Femur (tissue), 1 donor: ENCODE measurements around the gene LILRB5.
"Not testable (repeated sequence)": the region's sequence is repeated elsewhere in the genome, so short reads cannot be mapped to it uniquely, and the experiment has no call there.

ENCODE experiments used
- DNase-seq: peaks from one replicate; pipeline ENCODE4 v3.0.0-alpha.2; 2017

Gene LILRB5

DNA sequence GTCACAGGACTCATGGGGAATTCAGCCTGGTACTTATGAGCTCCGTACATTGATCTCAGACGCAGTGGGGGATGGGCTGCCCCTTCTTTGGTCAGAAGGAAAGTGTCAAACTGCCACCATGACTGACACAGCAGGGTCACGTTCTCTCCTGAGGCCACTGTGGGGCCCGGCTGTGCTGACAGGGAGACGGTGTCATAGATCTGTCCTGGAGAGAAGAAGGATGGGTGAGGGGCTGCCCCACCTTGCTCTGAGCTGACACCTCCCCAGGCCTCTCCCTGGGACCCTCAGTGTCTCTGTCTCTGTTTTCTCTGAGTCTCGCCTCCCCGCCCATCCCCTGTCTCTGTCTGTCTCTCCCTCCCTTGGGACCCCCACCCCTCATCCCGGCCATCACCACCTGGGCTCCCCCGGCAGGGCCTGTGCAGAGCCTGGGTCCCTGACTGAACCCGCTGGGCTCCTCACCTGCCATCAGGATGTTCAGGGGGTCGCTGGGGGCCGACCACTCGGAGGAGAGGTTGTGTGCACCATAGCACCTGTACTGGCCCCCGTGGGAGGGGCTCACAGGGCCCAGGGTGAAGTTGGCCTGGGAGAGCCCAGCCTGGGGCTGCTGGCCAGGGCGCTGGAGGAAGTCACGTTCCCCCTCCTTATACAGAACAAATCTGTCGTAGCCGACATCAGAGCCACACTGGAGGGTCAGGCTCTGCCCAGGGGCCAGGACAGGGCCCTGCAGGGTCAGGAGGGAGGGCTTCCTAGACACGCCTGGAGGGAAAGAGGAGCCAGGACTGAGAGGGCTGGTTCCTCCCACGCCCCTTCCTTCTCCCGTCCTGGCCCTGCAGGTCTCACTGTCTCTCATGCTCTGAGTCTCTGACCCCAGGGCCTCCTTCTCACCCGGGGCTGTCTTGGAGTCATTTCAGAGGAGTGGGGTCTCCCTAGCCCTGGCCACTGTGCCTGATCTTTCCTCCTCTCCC, 16.4 kb downstream of the LILRB5 start:
- DNase-seq, result not testable (repeated sequence)

DNA sequence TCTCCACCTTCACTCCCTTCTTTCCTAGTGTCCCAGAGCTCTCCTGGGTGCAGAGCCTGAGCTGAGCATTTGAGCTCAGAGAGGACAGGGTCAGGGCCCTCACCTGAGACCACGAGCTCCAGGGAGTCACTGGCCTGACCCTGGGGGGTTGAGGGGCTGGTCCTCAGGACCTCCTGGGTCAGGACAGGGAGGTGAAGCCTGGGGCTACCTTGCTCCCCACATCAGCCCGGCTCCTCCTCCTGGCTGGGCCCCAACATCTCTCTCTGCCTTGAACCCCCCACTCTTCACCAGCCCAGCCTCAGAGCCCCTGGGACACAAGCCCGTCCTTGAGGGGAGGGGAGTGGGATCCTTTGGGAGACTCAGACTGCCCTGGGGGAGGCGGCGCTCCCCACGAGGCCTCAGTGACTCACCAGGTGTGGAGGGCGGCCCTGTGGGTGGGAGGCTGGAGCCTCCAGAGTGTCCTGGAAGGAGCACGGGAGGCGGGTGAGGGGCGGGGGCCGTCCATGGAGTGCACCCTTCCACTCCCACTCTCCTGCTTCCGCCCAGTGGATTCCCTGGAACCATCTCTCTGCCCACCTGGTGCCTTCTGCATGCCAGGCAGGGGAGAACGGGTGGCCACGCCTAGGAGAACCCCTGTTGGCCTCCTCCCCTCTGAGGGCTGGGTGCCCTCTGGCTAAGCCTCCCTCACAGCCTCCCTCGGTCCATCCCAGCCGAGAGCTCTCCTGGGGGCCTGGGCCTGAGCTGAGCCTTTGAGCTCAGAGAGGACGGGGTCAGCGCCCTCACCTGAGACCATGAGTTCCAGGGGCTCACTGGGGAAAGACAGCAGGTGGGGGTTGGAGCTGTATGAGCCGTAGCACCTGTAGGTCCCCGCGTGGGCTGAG, 17.3 kb downstream of the LILRB5 start:
- not testable (repeated sequence) for DNase-seq

DNA sequence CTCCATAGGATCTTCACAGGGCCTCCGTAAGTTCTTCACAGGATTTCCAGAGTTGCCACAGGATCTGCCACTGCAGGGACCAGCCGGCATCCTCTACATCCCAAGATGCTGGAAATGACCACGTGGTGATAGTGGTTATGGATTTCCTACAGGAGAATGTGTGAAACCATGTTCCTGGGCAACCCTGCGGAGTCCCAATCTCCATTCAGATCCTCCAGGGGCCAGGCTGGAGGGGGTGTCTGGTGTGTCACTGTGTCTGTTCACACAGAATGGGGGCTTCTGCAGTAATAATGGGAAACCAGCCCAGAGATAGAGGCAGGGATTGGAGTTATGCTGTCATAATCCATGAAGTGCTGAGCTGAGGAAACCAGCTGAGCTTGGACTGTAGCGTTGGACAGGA, 23.1 kb downstream of the LILRB5 start:
- DNase-seq, result no peak

DNA sequence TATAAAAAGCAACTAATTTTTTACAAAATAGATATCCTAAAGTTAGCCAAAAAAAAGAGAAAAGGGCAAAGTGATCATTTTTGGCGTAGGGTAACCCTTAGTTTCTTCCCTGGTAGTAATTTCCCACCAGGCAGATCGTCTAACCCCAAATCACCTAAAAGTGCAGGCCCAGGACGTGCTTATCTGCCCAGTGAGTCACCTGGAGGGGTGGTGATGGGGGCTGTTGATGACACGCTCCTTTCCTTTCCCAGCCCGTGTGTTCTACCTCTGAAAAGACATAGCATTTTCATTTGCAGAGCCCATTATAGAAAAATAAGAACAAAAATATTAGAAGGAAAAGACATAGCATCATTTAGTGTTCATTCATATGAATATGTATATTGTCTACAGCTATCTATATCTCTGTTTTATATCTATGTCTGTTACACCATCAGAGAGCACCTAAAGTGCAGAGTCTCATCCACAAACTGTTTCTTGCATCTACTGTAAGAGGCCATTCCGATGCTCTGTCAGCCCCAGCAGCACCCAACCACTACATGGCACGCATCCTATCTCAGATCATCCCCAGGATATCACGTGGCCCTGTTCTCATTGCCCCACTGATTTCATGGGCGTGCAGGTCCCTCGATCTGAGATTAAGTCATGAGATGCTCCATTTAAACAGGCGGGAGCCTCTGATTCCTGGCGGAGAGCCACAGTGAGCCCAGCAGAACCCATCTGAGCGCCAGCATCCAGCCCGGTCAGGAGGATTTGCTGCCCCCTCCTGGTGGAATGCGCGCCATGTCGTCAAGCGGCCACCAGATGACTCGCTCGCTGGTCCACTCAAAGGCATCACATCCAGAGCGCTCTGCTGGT, 25.8 kb downstream of the LILRB5 start:
- DNase-seq, result peak; percentile 87

DNA sequence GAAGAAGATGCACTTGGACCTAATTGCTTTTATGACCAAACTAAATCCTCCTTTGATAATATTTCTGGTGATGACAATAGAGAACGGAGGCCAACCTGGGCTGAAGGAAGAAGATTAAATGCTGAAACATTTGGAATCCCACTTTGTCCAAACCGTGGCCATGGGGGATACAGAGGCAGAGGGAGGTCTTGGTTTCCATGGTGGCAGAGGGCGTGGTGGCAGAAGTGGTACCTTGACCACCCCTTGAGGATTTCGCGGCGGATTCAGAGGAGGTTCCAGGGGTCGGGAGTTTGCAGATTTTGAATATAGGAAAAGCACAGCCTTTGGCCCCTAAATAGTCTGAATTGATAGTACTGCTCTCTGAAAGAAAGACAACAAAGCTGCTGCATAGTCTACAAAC, 27.0 kb downstream of the LILRB5 start:
- DNase-seq, result no peak

DNA sequence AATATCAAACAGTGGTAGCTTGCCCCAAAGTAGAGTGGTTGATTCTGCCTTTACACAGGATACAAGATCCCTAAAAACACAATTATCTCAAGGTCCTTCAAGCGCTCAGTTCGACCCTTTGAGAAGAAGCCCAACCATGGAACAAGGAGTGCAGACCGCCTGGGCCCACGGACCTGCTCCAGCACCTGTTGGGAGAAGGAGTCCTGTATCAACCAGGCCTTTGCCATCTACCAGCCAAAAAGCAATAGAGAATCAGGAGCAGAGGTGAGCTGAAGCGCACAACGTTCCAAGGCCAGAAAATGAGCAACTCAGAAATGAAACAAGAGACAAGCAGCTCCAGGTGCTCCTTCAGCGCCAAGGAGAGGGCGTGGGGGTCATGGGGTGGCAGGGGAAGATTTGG, 27.9 kb downstream of the LILRB5 start:
- no peak for DNase-seq

DNA sequence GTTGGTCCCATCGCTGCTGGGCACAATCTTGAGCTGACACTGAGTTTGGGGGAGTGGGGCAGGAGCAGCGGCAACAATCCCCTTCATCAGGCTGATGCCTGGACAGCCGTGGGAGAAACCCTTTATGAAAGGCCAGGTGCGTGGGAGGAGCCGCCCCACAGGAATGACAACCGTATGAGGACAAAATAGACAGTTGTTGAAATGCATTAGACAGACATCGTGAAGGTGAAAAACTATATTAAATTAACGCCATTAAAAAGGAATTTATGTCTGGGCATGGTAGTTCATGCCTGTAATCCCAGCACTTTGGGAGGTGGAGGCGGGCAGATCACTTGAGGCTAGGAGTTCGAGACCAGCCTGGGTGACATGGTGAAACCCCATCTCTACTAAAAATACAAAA, 32.5 kb downstream of the LILRB5 start:
- DNase-seq, result not testable (repeated sequence)

DNA sequence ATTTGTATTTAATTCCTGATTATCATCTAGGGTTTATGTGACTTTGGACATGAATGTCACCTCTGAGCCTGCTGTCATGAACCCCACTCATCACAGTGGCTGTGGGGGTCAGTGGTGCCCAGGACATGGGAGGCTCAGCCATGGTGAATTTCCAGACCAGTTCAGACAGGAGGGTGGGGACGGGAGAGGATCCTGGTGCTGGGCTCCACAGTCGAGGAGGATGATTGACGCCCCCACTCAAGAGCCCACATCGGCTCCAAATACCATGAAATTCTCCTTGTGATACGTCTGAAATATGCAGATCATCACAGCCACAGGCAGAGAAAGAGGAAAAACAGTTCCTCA, 33.2 kb downstream of the LILRB5 start:
- not testable (repeated sequence) for DNase-seq

DNA sequence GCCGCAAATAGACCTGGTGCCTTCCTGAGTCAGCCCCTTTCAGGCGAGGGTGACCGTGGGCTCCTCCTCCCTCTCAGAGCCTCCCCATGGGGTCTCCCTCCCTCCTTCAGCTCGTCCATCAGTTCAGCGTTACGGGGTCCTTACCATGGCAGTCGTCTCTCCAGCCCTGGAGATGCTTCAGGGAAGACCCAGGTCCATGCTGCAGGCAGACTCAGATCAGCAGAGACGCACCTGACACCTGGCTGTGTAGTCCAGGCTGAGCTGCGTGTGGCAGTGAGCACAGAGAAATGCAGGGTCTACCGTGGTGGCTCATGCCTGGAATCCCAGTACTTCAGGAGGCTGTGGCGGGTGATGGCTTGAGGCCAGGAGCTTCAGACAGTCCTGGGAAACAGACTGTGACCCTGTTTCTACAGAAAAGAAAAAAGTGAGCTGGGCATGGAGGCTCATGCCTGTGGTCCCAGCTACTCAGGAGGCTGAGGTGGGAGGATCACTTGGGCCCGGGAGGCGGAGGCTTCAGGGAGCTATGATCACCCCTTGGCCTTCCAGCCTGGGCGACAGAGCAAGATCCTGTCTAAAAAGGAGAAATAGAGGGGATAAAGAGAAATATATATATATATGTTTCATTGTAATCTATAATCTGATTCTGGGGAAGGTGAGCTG, 33.7 kb downstream of the LILRB5 start:
- DNase-seq, result not testable (repeated sequence)

DNA sequence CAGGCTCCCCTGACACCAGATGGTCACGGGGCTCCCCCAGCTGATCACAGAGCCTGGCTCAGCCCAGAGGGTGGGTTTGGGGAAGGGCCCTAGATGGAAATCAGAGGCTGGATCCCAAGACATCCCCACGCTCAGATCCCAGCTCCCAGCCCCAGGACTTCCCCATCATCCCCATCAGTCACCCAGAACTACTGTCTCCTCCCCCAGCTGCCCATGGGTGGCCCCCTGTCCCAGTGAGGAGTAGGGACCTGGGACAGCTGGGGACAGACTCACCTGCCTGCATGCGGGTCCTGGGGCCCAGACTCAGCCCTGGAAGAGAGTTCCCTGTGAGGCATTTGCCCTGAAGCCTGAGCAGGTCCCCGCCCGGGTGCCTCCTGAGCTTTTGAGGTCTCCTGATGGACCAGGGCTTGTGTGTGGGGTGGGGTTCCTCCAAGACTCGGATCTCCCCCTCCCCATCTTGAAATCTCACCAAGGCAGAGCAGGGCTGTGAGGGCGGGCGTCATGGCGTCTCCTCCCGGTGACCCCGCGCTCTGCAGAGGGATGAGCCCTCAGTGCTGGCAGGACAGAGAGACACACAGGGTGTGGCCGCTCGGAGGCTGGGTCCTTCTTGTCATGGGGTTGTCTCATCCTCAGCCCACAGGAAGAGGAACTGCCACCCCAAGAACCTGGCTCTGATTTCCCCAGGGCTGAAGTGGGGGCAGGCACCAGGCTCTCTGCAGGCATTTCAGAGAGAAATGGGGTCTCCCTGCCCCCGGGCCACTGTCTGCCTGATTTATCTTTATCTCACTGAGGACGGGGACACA, 34.4 kb downstream of the LILRB5 start, which contains the start of gene LILRB3:
Gene LILRB3, minus strand, starts transcription at position 534 of the 803 bp plus-strand sequence. Its CDS starts 31 bp downstream, at position 503.
- DNase-seq, result peak; percentile 23

DNA sequence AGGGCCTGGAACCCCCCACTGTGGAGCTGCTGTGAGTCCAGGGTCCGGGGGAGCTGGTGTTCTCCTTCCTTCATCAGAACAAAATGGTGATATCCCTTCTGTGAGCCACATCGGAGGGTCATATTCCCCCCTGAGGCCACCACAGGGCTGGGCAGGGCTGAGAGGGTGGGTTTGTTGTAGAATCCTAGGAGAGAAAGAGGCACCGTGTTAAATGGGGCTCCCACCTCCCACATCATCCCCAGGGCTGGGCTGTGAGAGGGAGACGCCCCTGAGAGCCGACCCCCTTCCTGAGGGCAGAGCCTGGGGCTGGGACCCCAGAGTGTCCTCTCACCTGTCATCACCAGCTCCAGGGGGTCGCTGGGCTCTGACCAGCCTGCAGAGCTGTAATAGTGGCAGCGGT, 35.1 kb downstream of the LILRB5 start:
- DNase-seq, result not testable (repeated sequence)

DNA sequence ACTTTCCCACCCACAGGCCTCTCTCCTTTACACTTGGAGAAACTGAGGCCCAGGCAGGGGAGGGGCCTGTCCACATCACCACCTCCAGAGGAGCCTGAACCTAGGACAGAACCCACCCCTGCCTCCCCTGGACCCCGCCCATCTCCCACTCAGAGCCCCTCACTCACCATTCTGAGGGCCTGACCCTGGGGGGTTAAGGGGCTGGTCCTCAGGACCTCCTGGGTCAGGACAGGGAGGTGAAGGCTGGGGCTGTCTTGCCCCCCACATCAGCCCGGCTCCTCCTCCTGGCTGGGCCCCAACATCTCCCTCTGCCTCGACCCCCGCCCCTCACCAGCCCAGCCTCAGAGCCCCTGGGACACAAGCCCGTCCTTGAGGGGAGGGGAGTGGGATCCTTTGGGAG, 37.4 kb downstream of the LILRB5 start:
- not testable (repeated sequence) for DNase-seq

DNA sequence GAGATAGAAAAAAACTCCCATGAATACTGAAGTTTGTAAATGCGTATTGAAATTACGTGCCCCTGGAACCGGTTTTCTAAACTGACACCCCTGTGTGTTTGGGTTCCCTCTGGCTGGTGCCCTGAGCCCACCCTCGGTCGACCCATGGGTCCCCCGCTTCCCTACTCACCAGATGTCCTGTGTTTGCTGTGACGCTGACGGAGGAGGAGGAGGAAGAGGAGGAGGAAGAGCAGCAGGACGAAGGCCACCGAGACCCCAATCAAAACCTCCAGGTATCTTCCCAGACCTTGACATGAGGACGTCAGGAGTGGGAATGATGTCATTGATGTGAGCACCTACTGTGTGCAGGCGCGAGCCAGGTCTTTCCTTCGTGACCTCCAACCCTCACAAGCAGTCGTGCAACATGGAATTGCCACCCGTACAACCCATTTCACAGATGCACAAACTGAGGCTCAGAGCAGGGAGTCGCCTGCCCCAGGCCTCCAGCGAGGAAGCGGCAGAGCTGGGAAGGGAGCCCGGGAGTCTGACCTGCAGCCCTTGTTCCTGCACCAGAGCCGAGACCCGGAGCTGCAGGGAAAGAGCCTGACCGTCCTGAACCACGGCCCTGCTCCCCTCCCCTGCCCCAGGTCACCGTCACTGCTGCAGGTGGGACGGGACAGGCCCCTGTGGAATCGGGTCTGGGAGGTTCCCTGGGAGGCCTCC, 38.0 kb downstream of the LILRB5 start:
- no peak for DNase-seq

DNA sequence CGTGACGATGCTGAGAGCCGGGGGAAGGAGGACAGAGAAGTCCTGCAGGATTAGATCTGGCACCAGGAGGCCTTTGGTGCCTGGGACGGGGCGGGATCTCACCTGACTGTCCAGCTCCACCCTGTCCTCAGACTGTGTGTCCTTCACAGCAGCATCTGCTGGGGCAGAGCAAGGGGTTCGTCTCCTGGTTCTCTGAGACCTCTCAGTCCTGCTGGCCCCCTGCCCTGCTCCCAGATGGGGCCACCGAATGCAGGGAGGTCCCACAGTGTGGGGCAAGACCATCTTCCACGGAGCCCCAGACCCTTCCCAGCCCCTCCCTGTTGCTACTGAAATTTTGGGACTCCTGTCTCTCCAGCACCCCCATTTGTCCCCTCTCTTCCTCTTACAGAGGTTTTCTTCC, 38.8 kb downstream of the LILRB5 start:
- DNase-seq, result no peak

DNA sequence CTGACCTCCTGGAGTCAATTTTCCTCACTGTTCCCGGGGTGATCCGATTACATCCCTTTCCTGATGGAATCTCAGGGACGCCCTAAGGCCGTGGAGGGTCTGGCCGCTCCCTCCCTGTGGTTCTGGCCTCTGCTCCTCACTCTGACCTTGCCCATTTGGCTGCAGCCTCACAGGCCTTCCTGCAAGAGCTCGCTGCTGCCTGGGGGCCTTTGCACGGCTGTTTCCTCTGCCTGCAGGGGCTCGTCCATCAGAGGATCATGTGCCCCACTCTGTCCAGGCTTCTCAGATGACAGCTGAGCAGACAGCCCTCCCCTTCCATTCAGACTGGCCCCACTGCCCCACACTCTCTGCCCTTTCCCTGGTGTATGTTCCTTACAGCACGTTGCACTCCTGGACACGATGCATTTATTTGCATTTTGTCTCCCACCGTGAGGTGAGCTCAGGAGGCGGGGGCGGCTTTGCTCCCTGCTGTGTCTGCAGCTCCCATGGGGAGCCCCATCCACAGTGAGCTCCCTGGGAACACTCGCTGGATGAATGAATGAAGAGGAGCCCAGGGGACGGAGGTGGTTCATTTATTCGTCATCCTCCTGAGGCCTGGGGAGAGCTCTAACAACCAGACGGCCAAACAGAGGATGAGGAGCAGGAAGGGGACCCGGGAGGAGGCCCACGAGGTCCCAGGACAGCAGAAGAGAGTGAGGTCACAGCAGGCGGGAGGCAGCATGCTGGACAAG, 39.4 kb downstream of the LILRB5 start:
- DNase-seq, result not testable (repeated sequence)

DNA sequence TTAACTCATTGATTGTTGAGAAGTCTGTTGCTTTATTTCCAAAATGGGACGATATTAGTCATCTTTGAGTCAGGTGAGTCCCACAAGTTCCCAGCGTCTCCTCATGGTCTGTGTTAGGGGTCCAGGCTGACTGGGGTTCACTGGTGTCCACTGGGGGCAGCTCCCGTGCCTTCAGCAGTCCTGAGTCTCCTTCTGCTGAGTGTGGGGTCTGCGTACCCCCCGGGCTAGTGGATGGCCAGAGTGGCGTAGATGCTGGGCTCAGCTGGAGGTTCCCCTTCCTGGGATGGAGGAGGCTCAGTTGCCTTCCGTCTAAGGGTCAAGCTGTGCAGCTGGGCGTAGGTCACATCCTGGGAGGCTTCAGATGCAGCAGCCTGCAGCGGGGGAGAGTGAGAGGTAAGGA, 40.2 kb downstream of the LILRB5 start:
- no peak for DNase-seq

DNA sequence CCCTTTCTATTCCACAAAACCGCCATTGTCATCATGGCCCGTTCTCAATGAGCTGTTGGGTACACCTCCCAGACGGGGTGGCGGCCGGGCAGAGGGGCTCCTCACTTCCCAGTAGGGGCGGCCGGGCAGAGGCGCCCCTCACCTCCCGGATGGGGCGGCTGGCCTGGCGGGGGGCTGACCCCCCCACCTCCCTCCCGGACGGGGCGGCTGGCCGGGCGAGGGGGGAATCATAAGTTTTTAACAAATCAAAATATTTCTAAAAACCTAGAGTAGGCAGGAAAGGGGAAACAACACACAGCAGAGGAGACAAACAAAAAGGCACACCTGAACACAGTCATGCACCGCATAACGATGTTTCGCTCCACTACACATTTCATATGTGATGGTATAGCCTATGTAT, 42.3 kb downstream of the LILRB5 start:
- not testable (repeated sequence) for DNase-seq

DNA sequence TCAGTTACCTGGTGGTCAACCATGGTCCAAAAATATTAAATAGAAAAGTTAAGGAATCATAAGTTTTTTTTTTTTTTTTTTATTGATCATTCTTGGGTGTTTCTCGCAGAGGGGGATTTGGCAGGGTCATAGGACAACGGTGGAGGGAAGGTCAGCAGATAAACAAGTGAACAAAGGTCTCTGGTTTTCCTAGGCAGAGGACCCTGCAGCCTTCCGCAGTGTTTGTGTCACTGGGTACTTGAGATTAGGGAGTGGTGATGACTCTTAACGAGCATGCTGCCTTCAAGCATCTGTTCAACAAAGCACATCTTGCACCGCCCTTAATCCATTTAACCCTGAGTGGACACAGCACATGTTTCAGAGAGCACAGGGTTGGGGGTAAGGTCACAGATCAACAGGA, 42.9 kb downstream of the LILRB5 start:
- DNase-seq, result not testable (repeated sequence)

DNA sequence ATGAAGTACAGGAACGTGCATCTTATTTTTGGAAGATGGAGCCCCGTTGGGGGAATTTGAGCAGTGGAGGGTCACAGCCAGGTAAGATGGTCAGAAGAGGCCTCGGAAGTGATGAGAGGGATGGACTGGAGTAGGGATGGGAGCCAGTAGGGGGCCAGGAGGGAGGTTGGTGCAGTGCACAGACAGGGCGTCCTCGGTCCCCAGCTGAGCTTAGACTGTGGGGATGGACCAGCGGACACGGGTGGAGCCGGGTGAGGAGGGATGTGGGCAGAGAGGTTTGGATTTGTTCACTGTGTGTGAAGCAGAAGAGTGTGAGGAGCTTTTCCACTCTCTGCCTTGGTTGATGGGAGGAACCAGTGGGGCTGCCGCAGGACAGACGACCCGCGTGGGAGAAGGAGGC, 45.8 kb downstream of the LILRB5 start:
- no peak for DNase-seq
